Measurements from ENCODE around the gene COL5A1. TPM values are rescaled to one million over a fixed set of nuclear protein-coding genes. Genes with fewer than 3 reads are reported as not detected.

Gene COL5A1
- total RNA-seq, 6 donors from 2014 or later, result 7.5 to 75.4 (median 27.4) TPM

DNA sequence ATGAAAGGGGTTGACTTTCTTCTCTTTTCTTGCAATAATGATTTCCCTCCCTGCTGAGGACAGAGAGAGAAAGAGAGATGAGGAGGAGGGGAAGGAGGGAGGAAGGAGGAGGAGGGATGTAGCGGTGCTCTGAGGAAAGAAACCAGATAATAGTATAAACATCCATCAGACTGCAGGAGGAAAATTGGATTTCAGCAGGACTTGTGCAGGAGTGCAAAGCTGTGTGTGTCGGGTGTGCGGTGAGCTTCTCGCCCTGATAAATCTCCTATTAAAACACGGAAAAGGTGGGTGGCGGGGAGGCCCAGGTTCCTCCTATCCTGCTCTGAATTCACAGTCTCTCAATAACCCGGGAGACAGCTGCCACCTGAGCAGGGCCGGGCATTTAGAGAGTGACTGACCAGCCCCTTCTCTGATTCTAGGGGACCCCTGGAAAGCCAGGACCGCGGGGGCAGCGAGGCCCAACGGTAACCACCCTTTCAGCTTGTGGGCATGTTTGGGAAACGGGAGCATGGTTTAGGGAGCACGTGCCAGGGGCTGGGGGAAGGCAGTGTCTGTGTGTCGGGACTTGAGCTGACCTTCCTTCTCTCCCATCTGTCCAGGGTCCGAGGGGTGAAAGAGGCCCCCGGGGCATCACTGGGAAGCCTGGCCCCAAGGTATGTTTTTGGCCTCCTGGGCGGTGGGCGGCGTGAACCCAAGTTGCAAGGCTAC, 153.2 kb downstream of the COL5A1 start:
- ATAC-seq (ENCODE audit: low FRiP score in 2 of 2) (no peak), DNase-seq (peak in 1 of 2 donors; percentile 54)
- no peak overlapping the region for H3K27ac ChIP-seq
- no peaks in the 10 kb centered on the region for H3K4me1 ChIP-seq
- no peak overlapping the region for H3K4me3 ChIP-seq
- H3K36me3 ChIP-seq, result peaks cover 0 to 7% (median 0%) of the 10 kb centered on the region in 4 donors
- H3K27me3 ChIP-seq, result no peaks in the 10 kb centered on the region
- TF ChIP-seq, protein P1, sequence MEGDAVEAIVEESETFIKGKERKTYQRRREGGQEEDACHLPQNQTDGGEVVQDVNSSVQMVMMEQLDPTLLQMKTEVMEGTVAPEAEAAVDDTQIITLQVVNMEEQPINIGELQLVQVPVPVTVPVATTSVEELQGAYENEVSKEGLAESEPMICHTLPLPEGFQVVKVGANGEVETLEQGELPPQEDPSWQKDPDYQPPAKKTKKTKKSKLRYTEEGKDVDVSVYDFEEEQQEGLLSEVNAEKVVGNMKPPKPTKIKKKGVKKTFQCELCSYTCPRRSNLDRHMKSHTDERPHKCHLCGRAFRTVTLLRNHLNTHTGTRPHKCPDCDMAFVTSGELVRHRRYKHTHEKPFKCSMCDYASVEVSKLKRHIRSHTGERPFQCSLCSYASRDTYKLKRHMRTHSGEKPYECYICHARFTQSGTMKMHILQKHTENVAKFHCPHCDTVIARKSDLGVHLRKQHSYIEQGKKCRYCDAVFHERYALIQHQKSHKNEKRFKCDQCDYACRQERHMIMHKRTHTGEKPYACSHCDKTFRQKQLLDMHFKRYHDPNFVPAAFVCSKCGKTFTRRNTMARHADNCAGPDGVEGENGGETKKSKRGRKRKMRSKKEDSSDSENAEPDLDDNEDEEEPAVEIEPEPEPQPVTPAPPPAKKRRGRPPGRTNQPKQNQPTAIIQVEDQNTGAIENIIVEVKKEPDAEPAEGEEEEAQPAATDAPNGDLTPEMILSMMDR (IDR thresholded peaks at IDR 0.05), result no peak
- no peak for TF ChIP-seq POLR2A (IDR thresholded peaks at IDR 0.05)
- TF ChIP-seq EP300 (IDR thresholded peaks at IDR 0.05), result no peak
- no peak for TF ChIP-seq POLR2AphosphoS5 (IDR thresholded peaks at IDR 0.05)
- WGBS, 2 donors, result 82 to 88% methylated on average over 18 to 20 of the region's 20 CpGs
- no peaks in the 10 kb centered on the region for H3K9me3 ChIP-seq

DNA sequence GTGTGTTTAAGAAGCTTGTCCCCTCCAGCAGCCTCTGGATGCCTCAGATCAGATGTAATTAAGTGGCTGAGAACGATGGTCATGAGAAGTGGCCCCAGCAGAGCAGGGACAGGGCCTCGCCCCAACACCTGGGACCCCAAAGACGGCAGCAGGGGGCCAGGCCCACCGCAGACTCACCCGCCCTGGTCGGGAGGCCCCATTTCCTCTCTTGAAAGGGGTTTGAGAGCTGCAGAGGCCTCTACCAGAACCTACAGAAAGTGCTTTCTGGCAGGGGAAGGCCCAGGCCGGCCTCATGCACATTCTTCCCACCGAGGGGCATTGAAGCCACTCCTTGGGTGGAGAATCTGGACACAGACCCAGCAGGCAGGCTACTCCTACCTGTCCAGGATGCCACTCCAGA, 153.8 kb downstream of the COL5A1 start:
- Histone ChIP-seq H3K4me1 (no peaks in the 10 kb centered on the region), H3K27me3 (no peaks in the 10 kb centered on the region), H3K9me3 (no peaks in the 10 kb centered on the region), H3K27ac (no peak overlapping the region), H3K36me3 (peaks cover 0 to 7% (median 0%) of the 10 kb centered on the region in 4 donors), H3K4me3 (no peak overlapping the region)
- 50 to 64% methylated on average over 2 to 8 of the region's 8 CpGs for WGBS, 2 donors
- ATAC-seq (ENCODE audit: low FRiP score in 2 of 2) (no peak), DNase-seq (peak in 1 of 2 donors; percentile 30)
- TF ChIP-seq EP300 (IDR thresholded peaks at IDR 0.05) (no peak), POLR2A (IDR thresholded peaks at IDR 0.05) (no peak), POLR2AphosphoS5 (IDR thresholded peaks at IDR 0.05) (no peak)
- TF ChIP-seq, protein P1 (IDR thresholded peaks at IDR 0.05), result no peak

DNA sequence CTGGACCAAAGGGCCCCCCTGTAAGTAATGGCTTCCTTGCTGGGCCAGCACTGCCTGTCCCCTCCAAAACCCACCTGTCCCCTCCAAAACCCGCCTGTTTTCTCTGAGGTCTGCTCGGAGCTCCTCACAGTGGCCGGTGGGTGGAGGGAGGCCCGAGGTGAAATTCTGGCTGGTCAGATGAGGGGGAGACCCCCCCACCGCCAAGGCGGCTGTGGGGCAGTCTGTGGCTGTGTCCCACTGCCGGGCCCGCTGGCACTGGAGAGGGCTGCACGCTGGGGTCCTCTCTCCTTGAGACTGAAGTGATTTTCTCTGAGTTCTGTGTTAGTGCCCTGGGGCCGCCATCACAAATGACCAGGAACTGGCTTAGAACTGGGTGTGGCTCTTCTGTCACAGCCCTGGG, 155.3 kb downstream of the COL5A1 start:
- peak in 1 of 2 donors; percentile 54 for DNase-seq
- no peak for TF ChIP-seq POLR2AphosphoS5 (IDR thresholded peaks at IDR 0.05)
- no peak for TF ChIP-seq POLR2A (IDR thresholded peaks at IDR 0.05)
- no peak for TF ChIP-seq EP300 (IDR thresholded peaks at IDR 0.05)
- TF ChIP-seq, protein P1 (IDR thresholded peaks at IDR 0.05), result no peak

DNA sequence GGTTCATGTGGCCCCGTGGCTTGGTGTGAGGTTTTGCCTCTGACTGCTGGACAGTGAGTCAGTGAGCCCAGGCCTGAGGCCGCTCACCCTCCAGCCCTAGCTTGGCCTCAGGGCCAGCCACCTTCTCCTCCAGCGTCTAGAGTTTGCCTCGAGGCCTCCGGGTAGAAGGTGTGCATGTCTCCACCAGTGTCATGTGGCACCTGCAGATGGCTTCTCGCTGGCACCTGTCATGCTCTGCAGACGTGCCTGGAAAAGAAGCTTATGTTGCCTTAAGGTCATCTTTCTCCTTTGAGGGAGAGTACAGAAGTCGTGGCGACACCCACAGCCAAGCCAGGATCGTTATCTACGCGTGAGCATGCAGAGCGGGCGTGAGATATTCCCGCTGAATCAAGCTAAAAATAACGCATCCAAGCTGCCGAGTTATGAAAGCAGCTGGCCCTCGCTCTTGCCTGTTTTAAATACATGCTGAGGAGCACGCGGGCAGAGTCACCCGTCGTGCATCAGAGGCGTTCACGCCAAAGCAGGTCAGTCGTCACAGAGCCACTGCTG, 159.3 kb downstream of the COL5A1 start:
- no peaks in the 10 kb centered on the region for H3K9me3 ChIP-seq
- TF ChIP-seq EP300 (IDR thresholded peaks at IDR 0.05) (no peak), POLR2A (IDR thresholded peaks at IDR 0.05) (no peak), POLR2AphosphoS5 (IDR thresholded peaks at IDR 0.05) (no peak)
- TF ChIP-seq, protein P1 (IDR thresholded peaks at IDR 0.05), result no peak
- H3K27me3 ChIP-seq, result no peaks in the 10 kb centered on the region
- no peak overlapping the region for H3K27ac ChIP-seq
- H3K36me3 ChIP-seq, result peaks cover 0 to 3% (median 0%) of the 10 kb centered on the region in 4 donors
- WGBS, 2 donors, result 85 to 86% methylated on average over 25 of the region's 25 CpGs
- ATAC-seq (ENCODE audit: low FRiP score in 2 of 2) (no peak), DNase-seq (peak in 1 of 2 donors; percentile 44)
- H3K4me3 ChIP-seq, result no peak overlapping the region
- no peaks in the 10 kb centered on the region for H3K4me1 ChIP-seq

More for the DNA sequence above, 155.3 kb downstream of the COL5A1 start:
- no peak overlapping the region for H3K27ac ChIP-seq
- ATAC-seq (ENCODE audit: low FRiP score in 2 of 2), result no peak
- no peaks in the 10 kb centered on the region for H3K4me1 ChIP-seq
- H3K36me3 ChIP-seq, result peaks cover 0 to 3% (median 0%) of the 10 kb centered on the region in 4 donors
- WGBS, 2 donors, result 95 to 100% methylated on average over 1 to 10 of the region's 10 CpGs
- H3K27me3 ChIP-seq, result no peaks in the 10 kb centered on the region
- no peaks in the 10 kb centered on the region for H3K9me3 ChIP-seq
- H3K4me3 ChIP-seq, result no peak overlapping the region

Data from upper lobe of left lung (tissue), 6 donors.